ENCODE measurements around the gene TPK1. TPM values are rescaled to one million over a fixed set of nuclear protein-coding genes. Genes with fewer than 3 reads are reported as not detected.

Gene TPK1
- total RNA-seq, 1 donor from 2014 or later = 11.5 TPM

- Mint-ChIP-seq H3K36me3 (ENCODE audit: low read depth) (no peaks in the 10 kb centered on the region), H3K9me3 (no peaks in the 10 kb centered on the region), H3K27me3 (ENCODE audit: insufficient read depth) (no peaks in the 10 kb centered on the region), H3K4me1 (ENCODE audit: low read depth) (no peaks in the 10 kb centered on the region), H3K4me3 (no peak overlapping the region), H3K27ac (no peak overlapping the region)
- no peak for DNase-seq (ENCODE audit: low spot score)
- intact Hi-C loops (cut with micrococcal nuclease) = no loop called here
Observed at GRCh38 chr7:144763291-144763690, 72.6 kb downstream of the TPK1 start.

- Mint-ChIP-seq H3K9me3 (peaks cover under 1% of the 10 kb centered on the region), H3K4me1 (ENCODE audit: low read depth) (no peaks in the 10 kb centered on the region), H3K27ac (no peak overlapping the region), H3K4me3 (no peak overlapping the region), H3K36me3 (ENCODE audit: low read depth) (no peaks in the 10 kb centered on the region), H3K27me3 (ENCODE audit: insufficient read depth) (no peaks in the 10 kb centered on the region)
- intact Hi-C loops (cut with micrococcal nuclease) = no loop called here
- DNase-seq (ENCODE audit: low spot score) = no peak
Observed at GRCh38 chr7:144762853-144763252, 73.0 kb downstream of the TPK1 start.

GRCh38 chr7:144761493-144761892 lies 74.4 kb downstream of the TPK1 start:
- no peaks in the 10 kb centered on the region for H3K4me1 Mint-ChIP-seq (ENCODE audit: low read depth)
- no peaks in the 10 kb centered on the region for H3K36me3 Mint-ChIP-seq (ENCODE audit: low read depth)
- no peak for DNase-seq (ENCODE audit: low spot score)
- H3K4me3 Mint-ChIP-seq = no peak overlapping the region
- intact Hi-C loops (cut with micrococcal nuclease) = no loop called here
- H3K27ac Mint-ChIP-seq = no peak overlapping the region
- H3K27me3 Mint-ChIP-seq (ENCODE audit: insufficient read depth) = no peaks in the 10 kb centered on the region
- peaks cover 5% of the 10 kb centered on the region for H3K9me3 Mint-ChIP-seq

GRCh38 chr7:144759653-144760052 lies 76.2 kb downstream of the TPK1 start:
- no peak overlapping the region for H3K27ac Mint-ChIP-seq
- no peaks in the 10 kb centered on the region for H3K27me3 Mint-ChIP-seq (ENCODE audit: insufficient read depth)
- no peak overlapping the region for H3K4me3 Mint-ChIP-seq
- no peak for DNase-seq (ENCODE audit: low spot score)
- intact Hi-C loops (cut with micrococcal nuclease) = no loop called here
- peaks cover 10% of the 10 kb centered on the region for H3K9me3 Mint-ChIP-seq
- H3K4me1 Mint-ChIP-seq (ENCODE audit: low read depth) = no peaks in the 10 kb centered on the region
- H3K36me3 Mint-ChIP-seq (ENCODE audit: low read depth) = no peaks in the 10 kb centered on the region

GRCh38 chr7:144747936-144748335 lies 87.9 kb downstream of the TPK1 start:
- Mint-ChIP-seq H3K4me3 (no peak overlapping the region), H3K27me3 (ENCODE audit: insufficient read depth) (no peaks in the 10 kb centered on the region), H3K36me3 (ENCODE audit: low read depth) (no peaks in the 10 kb centered on the region), H3K9me3 (peaks cover 1% of the 10 kb centered on the region), H3K4me1 (ENCODE audit: low read depth) (no peaks in the 10 kb centered on the region), H3K27ac (no peak overlapping the region)
- intact Hi-C loops (cut with micrococcal nuclease) = no loop called here
- no peak for DNase-seq (ENCODE audit: low spot score)

GRCh38 chr7:144738708-144739314 lies 97.0 kb downstream of the TPK1 start:
- DNase-seq (ENCODE audit: low spot score) = peak; percentile 1
- no peaks in the 10 kb centered on the region for H3K9me3 Mint-ChIP-seq

GRCh38 chr7:144738146-144738545 lies 97.7 kb downstream of the TPK1 start:
- intact Hi-C loops (cut with micrococcal nuclease) = loop anchor here (1.0 to 2.0 kb wide), 2 partner anchors 117 to 299 kb away; no protein-coding TSS in a partner anchor
- Mint-ChIP-seq H3K9me3 (no peaks in the 10 kb centered on the region), H3K4me1 (ENCODE audit: low read depth) (no peaks in the 10 kb centered on the region), H3K36me3 (ENCODE audit: low read depth) (no peaks in the 10 kb centered on the region), H3K27me3 (ENCODE audit: insufficient read depth) (no peaks in the 10 kb centered on the region), H3K4me3 (no peak overlapping the region), H3K27ac (no peak overlapping the region)
- DNase-seq (ENCODE audit: low spot score) = no peak

More at GRCh38 chr7:144738708-144739314, 97.0 kb downstream of the TPK1 start:
- intact Hi-C loops (cut with micrococcal nuclease) = loop anchor here (1.0 to 2.0 kb wide), 2 partner anchors 116 to 298 kb away; no protein-coding TSS in a partner anchor
- Mint-ChIP-seq H3K4me1 (ENCODE audit: low read depth) (no peaks in the 10 kb centered on the region), H3K36me3 (ENCODE audit: low read depth) (no peaks in the 10 kb centered on the region), H3K27ac (no peak overlapping the region), H3K4me3 (no peak overlapping the region), H3K27me3 (ENCODE audit: insufficient read depth) (no peaks in the 10 kb centered on the region)

- no peaks in the 10 kb centered on the region for H3K9me3 Mint-ChIP-seq
- no peak for DNase-seq (ENCODE audit: low spot score)
- H3K4me3 Mint-ChIP-seq = no peak overlapping the region
- H3K27me3 Mint-ChIP-seq (ENCODE audit: insufficient read depth) = no peaks in the 10 kb centered on the region
- intact Hi-C loops (cut with micrococcal nuclease) = no loop called here
- no peak overlapping the region for H3K27ac Mint-ChIP-seq
- no peaks in the 10 kb centered on the region for H3K36me3 Mint-ChIP-seq (ENCODE audit: low read depth)
- no peaks in the 10 kb centered on the region for H3K4me1 Mint-ChIP-seq (ENCODE audit: low read depth)
Observed at GRCh38 chr7:144736880-144737493, 98.9 kb downstream of the TPK1 start.

GRCh38 chr7:144735505-144736276 lies 100.2 kb downstream of the TPK1 start:
- no peak overlapping the region for H3K27ac Mint-ChIP-seq
- DNase-seq (ENCODE audit: low spot score) = no peak
- H3K4me1 Mint-ChIP-seq (ENCODE audit: low read depth) = no peaks in the 10 kb centered on the region
- H3K4me3 Mint-ChIP-seq = no peak overlapping the region
- no peaks in the 10 kb centered on the region for H3K27me3 Mint-ChIP-seq (ENCODE audit: insufficient read depth)
- no peaks in the 10 kb centered on the region for H3K36me3 Mint-ChIP-seq (ENCODE audit: low read depth)
- H3K9me3 Mint-ChIP-seq = no peaks in the 10 kb centered on the region
- intact Hi-C loops (cut with micrococcal nuclease) = no loop called here

- Mint-ChIP-seq H3K4me3 (no peak overlapping the region), H3K9me3 (no peaks in the 10 kb centered on the region), H3K27me3 (ENCODE audit: insufficient read depth) (no peaks in the 10 kb centered on the region), H3K36me3 (ENCODE audit: low read depth) (no peaks in the 10 kb centered on the region), H3K4me1 (ENCODE audit: low read depth) (no peaks in the 10 kb centered on the region), H3K27ac (no peak overlapping the region)
- no peak for DNase-seq (ENCODE audit: low spot score)
- intact Hi-C loops (cut with micrococcal nuclease) = no loop called here
Observed at GRCh38 chr7:144731661-144732351, 104.0 kb downstream of the TPK1 start.

GRCh38 chr7:144730224-144730623 lies 105.6 kb downstream of the TPK1 start:
- no peaks in the 10 kb centered on the region for H3K27me3 Mint-ChIP-seq (ENCODE audit: insufficient read depth)
- no peak overlapping the region for H3K4me3 Mint-ChIP-seq
- no peaks in the 10 kb centered on the region for H3K36me3 Mint-ChIP-seq (ENCODE audit: low read depth)
- H3K4me1 Mint-ChIP-seq (ENCODE audit: low read depth) = no peaks in the 10 kb centered on the region
- no peak overlapping the region for H3K27ac Mint-ChIP-seq
- no peak for DNase-seq (ENCODE audit: low spot score)
- H3K9me3 Mint-ChIP-seq = no peaks in the 10 kb centered on the region
- intact Hi-C loops (cut with micrococcal nuclease) = no loop called here

GRCh38 chr7:144729226-144729625 lies 106.6 kb downstream of the TPK1 start:
- no peak overlapping the region for H3K4me3 Mint-ChIP-seq
- H3K4me1 Mint-ChIP-seq (ENCODE audit: low read depth) = no peaks in the 10 kb centered on the region
- intact Hi-C loops (cut with micrococcal nuclease) = no loop called here
- H3K27me3 Mint-ChIP-seq (ENCODE audit: insufficient read depth) = no peaks in the 10 kb centered on the region
- H3K9me3 Mint-ChIP-seq = no peaks in the 10 kb centered on the region
- no peak for DNase-seq (ENCODE audit: low spot score)
- H3K36me3 Mint-ChIP-seq (ENCODE audit: low read depth) = no peaks in the 10 kb centered on the region
- H3K27ac Mint-ChIP-seq = no peak overlapping the region

GRCh38 chr7:144728551-144728950 lies 107.3 kb downstream of the TPK1 start:
- Mint-ChIP-seq H3K27me3 (ENCODE audit: insufficient read depth) (no peaks in the 10 kb centered on the region), H3K27ac (no peak overlapping the region), H3K4me1 (ENCODE audit: low read depth) (no peaks in the 10 kb centered on the region), H3K36me3 (ENCODE audit: low read depth) (no peaks in the 10 kb centered on the region), H3K4me3 (no peak overlapping the region), H3K9me3 (no peaks in the 10 kb centered on the region)
- intact Hi-C loops (cut with micrococcal nuclease) = no loop called here
- no peak for DNase-seq (ENCODE audit: low spot score)
